Pons (tissue), 1 donor: ENCODE results near the gene PBX4.

Source experiments
- DNase-seq: peaks from one replicate; pipeline ENCODE4 v3.0.0-alpha.2; 2016; ENCODE audit warnings: low spot score

The PBX4 gene

GRCh38 chr19:19540064-19540714 is 78.3 kb downstream of the PBX4 start:
- no peak for DNase-seq

GRCh38 chr19:19539698-19540063 is 78.8 kb downstream of the PBX4 start:
- no peak for DNase-seq

- no peak for DNase-seq
Observed at GRCh38 chr19:19538785-19539166, 79.7 kb downstream of the PBX4 start.

- no peak for DNase-seq
Observed at GRCh38 chr19:19538061-19538784, 80.3 kb downstream of the PBX4 start, which contains the start of gene CILP2. Gene CILP2 (plus strand): TSS chr19:19538265. CDS start chr19:19538350, 85 bp downstream.

- no peak for DNase-seq
Observed at GRCh38 chr19:19537075-19538048, 81.1 kb downstream of the PBX4 start.

GRCh38 chr19:19535311-19536191 is 82.9 kb downstream of the PBX4 start:
- DNase-seq = no peak

- no peak for DNase-seq
Observed at GRCh38 chr19:19534556-19535265, 83.8 kb downstream of the PBX4 start.

- no peak for DNase-seq
Observed at GRCh38 chr19:19533841-19534240, 84.6 kb downstream of the PBX4 start.

- DNase-seq = no peak
Observed at GRCh38 chr19:19532806-19533701, 85.4 kb downstream of the PBX4 start.

GRCh38 chr19:19531951-19532805 is 86.3 kb downstream of the PBX4 start:
- DNase-seq = peak; percentile 57

- no peak for DNase-seq
Observed at GRCh38 chr19:19530889-19531288, 87.6 kb downstream of the PBX4 start.

GRCh38 chr19:19530423-19530804 is 88.1 kb downstream of the PBX4 start:
- DNase-seq = no peak

- no peak for DNase-seq
Observed at GRCh38 chr19:19529783-19530422, 88.6 kb downstream of the PBX4 start.

GRCh38 chr19:19528721-19529490 is 89.6 kb downstream of the PBX4 start, which contains the start of gene YJEFN3:
Gene YJEFN3 (plus strand): TSS chr19:19528911. CDS start chr19:19528933, 22 bp downstream.
- no peak for DNase-seq

- no peak for DNase-seq
Observed at GRCh38 chr19:19527674-19528625, 90.5 kb downstream of the PBX4 start.

GRCh38 chr19:19527371-19527656 is 91.2 kb downstream of the PBX4 start:
- no peak for DNase-seq
